H1 (cell line): ENCODE results near the gene RHBDL2. TPM values are rescaled to one million over a fixed set of nuclear protein-coding genes. Genes with fewer than 3 reads are reported as not detected.

ENCODE experiments used
- CBX8 ChIP-seq: fragments of 300-800, 300-1000 bp; sonication (generic); IDR thresholded peaks from 2 replicates; pipeline ENCODE4 v1.7.1; 2016; ENCODE audit warnings: low read depth, low read length, borderline replicate concordance
- CHD7 ChIP-seq: fragments of 300-600 bp; sonication (generic); IDR thresholded peaks from 2 replicates; pipeline ENCODE4 v1.7.1; 2012; ENCODE audit warnings: low read length, moderate library complexity, mild to moderate bottlenecking, inconsistent platforms; ENCODE audit not compliant: insufficient replicate concordance
- MAX ChIP-seq: IDR thresholded peaks from 2 replicates; pipeline ENCODE4 v1.6.1; 2012; ENCODE audit warnings: inconsistent platforms
- NANOG ChIP-seq: IDR thresholded peaks from 2 replicates; pipeline ENCODE4 v1.6.1; 2011; ENCODE audit warnings: low read length, low read depth, mild to moderate bottlenecking, inconsistent platforms; ENCODE audit not compliant: insufficient read depth, poor library complexity, severe bottlenecking
- POLR2AphosphoS5 ChIP-seq: IDR thresholded peaks from 2 replicates; pipeline ENCODE4 v1.6.1; 2011; ENCODE audit warnings: low read depth, low read length
- SP1 ChIP-seq: IDR thresholded peaks from 2 replicates; pipeline ENCODE4 v1.6.1; 2011; ENCODE audit warnings: low read depth, low read length
- TAF1 ChIP-seq: IDR thresholded peaks from 2 replicates; pipeline ENCODE4 v1.6.1; 2011; ENCODE audit warnings: mild to moderate bottlenecking, low read depth, low read length
- TAF7 ChIP-seq: optimal IDR thresholded peaks from 2 replicates; pipeline ENCODE3; 2011; ENCODE audit warnings: low read depth, mild to moderate bottlenecking, inconsistent platforms, low read length, moderate library complexity, borderline replicate concordance
- ZNF274 ChIP-seq: IDR thresholded peaks from 2 replicates; pipeline ENCODE4 v1.7.0; 2012; ENCODE audit warnings: low read length, borderline replicate concordance; ENCODE audit errors: extremely low read depth
- polyA plus RNA-seq, 7 experiments: library from polyadenylated mRNA; depleted of rRNA in 3 of 7; stranded (reverse) in 5 of 7; unstranded in 2 of 7; fragments of >200 nt in 5 of 7; fragments of 200-250 nt in 2 of 7; gene quantifications; 1 replicate in 5 of 7; 2 replicates in 1 of 7; 4 replicates in 1 of 7; pipeline versions ENCODE4 v1.2.1 to v1.2.3, GENCODE V29; 2011 to 2013; ENCODE audit warnings: missing spikeins in 2 of 7, mixed read lengths in 2 of 7
- total RNA-seq: library from RNA; stranded (reverse); fragmentation: NEBNext Ultra II Directional; extraction: Animal tissue kit (Norgen Biotek cat#: 25700); gene quantifications from 2 replicates; pipeline ENCODE4 v1.2.1, GENCODE V29; 2021

The RHBDL2 gene
- total and polyA plus RNA-seq, 2 of the 8 experiments (the other 6 are each of a cell fraction or from before 2014, with no cell fraction given): 0.42 to 0.84 TPM

GRCh38 chr1:38859561-38860453, 81.8 kb downstream of the RHBDL2 start, which contains the start of gene RRAGC (continued):
- TF ChIP-seq CHD7: no peak
- TF ChIP-seq POLR2AphosphoS5: no peak; the same call in 1 of the 2 replicates
- no peak for TF ChIP-seq NANOG
- peak; percentile 84 for TF ChIP-seq MAX
- TF ChIP-seq TAF1: peak; percentile 67; the same call in 1 of the 2 replicates
- TF ChIP-seq CBX8: no peak
- TF ChIP-seq ZNF274: no peak
- TF ChIP-seq TAF7: no peak
- peak; percentile 85 for TF ChIP-seq SP1
